ENCODE results near the gene NRP1.
"Not testable (repeated sequence)": the region's sequence is repeated elsewhere in the genome, so short reads cannot be mapped to it uniquely, and the experiment has no call there.

Gene NRP1

DNA sequence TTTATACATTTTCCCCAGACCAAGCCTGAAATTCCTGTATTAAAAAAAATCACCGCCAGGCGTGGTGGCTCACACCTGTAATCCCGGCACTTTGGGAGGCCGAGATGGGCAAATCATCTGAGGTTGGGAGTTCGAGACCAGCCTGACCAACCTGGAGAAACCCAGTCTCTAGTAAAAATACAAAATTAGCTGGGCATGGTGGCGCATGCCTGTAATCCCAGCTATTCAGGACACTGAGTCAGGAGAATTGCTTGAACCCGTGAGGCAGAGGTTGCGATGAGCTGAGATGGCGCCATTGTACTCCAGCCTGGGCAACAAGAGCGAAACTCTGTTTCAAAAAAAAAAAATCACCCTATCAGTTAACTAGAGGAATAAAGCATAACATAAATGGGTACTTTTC, 195.8 kb downstream of the NRP1 start:
- not testable (repeated sequence) for H3K4me1 ChIP-seq (ENCODE audit: control insufficient read depth in 1 of 2, insufficient read depth in 2 of 2, low read length in 2 of 2); H3K27me3 ChIP-seq (ENCODE audit: low read depth, low read length); H3K36me3 ChIP-seq (ENCODE audit: control insufficient read depth in 1 of 2, insufficient read depth in 2 of 2, low read length in 2 of 2); H3K4me3 ChIP-seq (ENCODE audit: low read depth in 1 of 2, low read length in 2 of 2); H3K9me3 ChIP-seq (ENCODE audit: control insufficient read depth in 1 of 2, low read length in 2 of 2); H3K27ac ChIP-seq (ENCODE audit: low read length)

DNA sequence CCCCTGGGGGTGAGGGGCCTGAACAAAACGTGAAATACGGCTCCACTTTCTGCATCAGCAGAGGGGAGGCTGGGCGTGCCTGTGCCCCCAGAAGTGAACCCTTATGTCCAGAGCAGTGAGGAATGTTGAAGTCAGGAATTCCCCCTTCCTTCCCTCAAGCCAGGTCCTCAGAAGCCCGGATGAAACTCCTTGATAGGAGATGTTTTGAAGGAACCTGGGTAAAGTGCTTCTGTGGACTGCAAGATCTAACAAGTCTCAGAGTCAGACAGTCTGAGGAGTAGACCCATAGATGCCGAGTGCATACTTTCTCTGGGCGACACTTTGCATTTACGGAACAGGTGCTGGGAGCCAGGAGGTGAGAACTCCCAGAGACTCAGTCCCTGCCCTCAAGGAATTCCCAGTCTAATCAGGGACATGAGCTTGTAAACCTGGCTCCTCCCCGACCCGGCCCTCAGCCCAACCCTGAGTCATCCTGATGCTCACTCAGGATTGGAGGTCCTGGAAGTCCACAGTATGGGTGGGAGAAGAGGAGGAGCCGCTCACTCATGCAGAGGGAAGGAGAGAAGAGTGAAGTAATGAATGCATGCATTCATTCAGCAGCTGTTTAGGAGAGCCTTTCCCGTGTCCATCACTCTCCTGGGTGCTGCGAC, 197.0 kb downstream of the NRP1 start:
- Histone ChIP-seq H3K4me1 (ENCODE audit: control insufficient read depth in 1 of 2, insufficient read depth in 2 of 2, low read length in 2 of 2) (peaks cover 3 to 5% of the 10 kb centered on the region in 2 donors), H3K4me3 (ENCODE audit: low read depth in 1 of 2, low read length in 2 of 2) (no peak overlapping the region), H3K9me3 (ENCODE audit: control insufficient read depth in 1 of 2, low read length in 2 of 2) (no peaks in the 10 kb centered on the region), H3K27me3 (ENCODE audit: low read depth, low read length) (no peaks in the 10 kb centered on the region), H3K36me3 (ENCODE audit: control insufficient read depth in 1 of 2, insufficient read depth in 2 of 2, low read length in 2 of 2) (no peaks in the 10 kb centered on the region), H3K27ac (ENCODE audit: low read length) (no peak overlapping the region)

DNA sequence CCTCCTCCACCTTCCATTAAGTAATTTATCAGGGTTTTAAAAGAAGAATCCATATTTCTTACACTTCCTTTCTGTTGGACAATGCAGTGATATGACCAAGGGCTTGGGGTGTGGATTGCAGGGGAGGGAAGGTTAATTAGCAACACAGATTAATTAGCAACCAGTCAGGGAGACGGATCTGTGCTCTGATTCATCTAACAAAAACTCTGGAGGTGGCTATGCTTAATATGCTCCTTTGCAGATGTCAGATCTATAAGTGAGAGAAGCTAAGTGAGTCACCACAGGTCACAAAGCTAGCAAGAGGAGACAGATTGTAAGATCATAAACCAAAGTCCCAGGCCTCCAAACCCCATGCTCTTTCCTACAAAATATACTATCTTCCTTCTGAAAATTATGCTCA, 197.7 kb downstream of the NRP1 start:
- Histone ChIP-seq H3K9me3 (ENCODE audit: control insufficient read depth in 1 of 2, low read length in 2 of 2) (no peaks in the 10 kb centered on the region), H3K27me3 (ENCODE audit: low read depth, low read length) (no peaks in the 10 kb centered on the region), H3K36me3 (ENCODE audit: control insufficient read depth in 1 of 2, insufficient read depth in 2 of 2, low read length in 2 of 2) (no peaks in the 10 kb centered on the region), H3K4me3 (ENCODE audit: low read depth in 1 of 2, low read length in 2 of 2) (no peak overlapping the region), H3K4me1 (ENCODE audit: control insufficient read depth in 1 of 2, insufficient read depth in 2 of 2, low read length in 2 of 2) (peaks cover 3 to 5% of the 10 kb centered on the region in 2 donors), H3K27ac (ENCODE audit: low read length) (peak overlapping the region; percentile 39)

DNA sequence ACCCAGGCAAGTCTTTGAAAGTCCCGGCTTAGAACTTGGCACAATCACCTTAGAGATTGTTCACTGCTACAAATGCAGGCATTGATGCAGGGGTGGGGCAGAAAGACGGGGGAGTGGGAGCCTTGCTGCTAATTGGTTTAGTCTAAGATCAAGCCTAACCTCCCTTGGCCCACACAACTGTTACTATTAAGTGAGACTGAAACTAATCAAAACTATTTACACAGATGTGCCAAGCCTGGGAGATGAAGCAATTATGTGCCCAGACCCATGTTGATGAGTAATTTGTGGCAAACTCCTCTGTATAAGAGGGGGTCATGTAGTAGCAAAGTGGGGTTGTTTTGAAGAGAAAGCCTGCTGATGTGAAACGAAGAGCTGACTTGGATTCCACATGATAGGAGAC, 198.2 kb downstream of the NRP1 start:
- Histone ChIP-seq H3K9me3 (ENCODE audit: control insufficient read depth in 1 of 2, low read length in 2 of 2) (no peaks in the 10 kb centered on the region), H3K27ac (ENCODE audit: low read length) (peak overlapping the region; percentile 39), H3K36me3 (ENCODE audit: control insufficient read depth in 1 of 2, insufficient read depth in 2 of 2, low read length in 2 of 2) (no peaks in the 10 kb centered on the region), H3K4me3 (ENCODE audit: low read depth in 1 of 2, low read length in 2 of 2) (no peak overlapping the region), H3K27me3 (ENCODE audit: low read depth, low read length) (no peaks in the 10 kb centered on the region), H3K4me1 (ENCODE audit: control insufficient read depth in 1 of 2, insufficient read depth in 2 of 2, low read length in 2 of 2) (peaks cover 3 to 5% of the 10 kb centered on the region in 2 donors)

DNA sequence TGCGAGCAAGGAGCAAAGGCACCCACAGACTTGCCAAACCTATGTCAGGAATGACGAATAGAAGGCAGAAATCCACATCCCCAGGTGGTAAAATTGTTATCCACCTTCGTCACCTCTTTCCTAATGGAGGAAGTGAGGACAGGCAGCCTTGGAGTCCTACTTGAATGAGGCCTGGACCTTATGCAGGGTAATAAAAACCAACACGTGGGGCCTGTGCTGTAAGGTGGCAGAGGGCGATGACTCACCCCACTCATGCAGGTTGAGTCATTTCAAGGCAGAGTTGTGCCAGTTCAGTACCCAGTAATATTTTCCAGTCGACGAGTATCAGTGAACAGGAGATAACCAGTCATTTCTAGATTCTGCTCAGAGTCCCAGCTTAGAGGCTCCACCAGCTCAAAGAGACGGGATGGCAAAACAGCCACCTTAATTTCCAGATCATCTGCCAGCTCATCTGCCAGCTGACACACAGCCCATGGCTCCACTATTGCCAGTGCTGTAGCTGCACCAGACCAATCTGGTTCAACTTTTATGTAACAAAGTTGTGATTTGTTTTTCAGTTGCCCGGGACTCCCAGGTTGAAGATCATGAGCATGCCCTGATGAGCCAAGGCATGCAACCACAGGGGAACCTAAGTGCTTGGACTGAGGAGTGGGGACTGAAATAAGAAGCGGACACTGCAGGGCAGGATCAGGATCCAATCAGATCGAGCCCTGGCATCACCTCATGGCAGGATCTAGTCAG, 200.3 kb downstream of the NRP1 start:
- H3K36me3 ChIP-seq (ENCODE audit: control insufficient read depth in 1 of 2, insufficient read depth in 2 of 2, low read length in 2 of 2) = peaks cover 0 to 6% of the 10 kb centered on the region in 2 donors
- no peak overlapping the region for H3K4me3 ChIP-seq (ENCODE audit: low read depth in 1 of 2, low read length in 2 of 2)
- H3K27ac ChIP-seq (ENCODE audit: low read length) = peak overlapping the region; percentile 61
- H3K27me3 ChIP-seq (ENCODE audit: low read depth, low read length) = no peaks in the 10 kb centered on the region
- H3K4me1 ChIP-seq (ENCODE audit: control insufficient read depth in 1 of 2, insufficient read depth in 2 of 2, low read length in 2 of 2) = peaks cover 1 to 5% of the 10 kb centered on the region in 2 donors
- H3K9me3 ChIP-seq (ENCODE audit: control insufficient read depth in 1 of 2, low read length in 2 of 2) = no peaks in the 10 kb centered on the region

DNA sequence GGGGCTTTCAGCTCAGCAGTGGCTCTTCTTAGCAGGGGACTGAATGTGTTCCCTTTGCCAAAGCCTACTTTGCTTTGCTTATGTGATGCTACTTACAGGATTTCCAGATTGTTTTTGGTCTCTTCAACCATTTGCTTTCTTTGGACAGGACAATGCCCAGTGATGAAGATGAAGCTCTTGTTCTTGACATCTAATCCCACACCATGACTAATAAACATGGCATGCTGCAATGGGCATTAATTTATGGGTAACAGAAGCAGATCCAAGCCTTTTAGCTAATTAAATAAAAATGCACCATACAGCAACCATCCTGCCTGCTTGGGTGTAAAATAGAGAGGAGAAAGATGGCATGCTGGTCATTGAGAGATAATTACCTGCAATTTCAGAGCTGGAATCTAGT, 200.9 kb downstream of the NRP1 start:
- Histone ChIP-seq H3K27me3 (ENCODE audit: low read depth, low read length) (no peaks in the 10 kb centered on the region), H3K9me3 (ENCODE audit: control insufficient read depth in 1 of 2, low read length in 2 of 2) (no peaks in the 10 kb centered on the region), H3K36me3 (ENCODE audit: control insufficient read depth in 1 of 2, insufficient read depth in 2 of 2, low read length in 2 of 2) (peaks cover 0 to 6% of the 10 kb centered on the region in 2 donors), H3K4me1 (ENCODE audit: control insufficient read depth in 1 of 2, insufficient read depth in 2 of 2, low read length in 2 of 2) (peaks cover 0 to 5% of the 10 kb centered on the region in 2 donors), H3K27ac (ENCODE audit: low read length) (peak overlapping the region; percentile 61), H3K4me3 (ENCODE audit: low read depth in 1 of 2, low read length in 2 of 2) (no peak overlapping the region)

DNA sequence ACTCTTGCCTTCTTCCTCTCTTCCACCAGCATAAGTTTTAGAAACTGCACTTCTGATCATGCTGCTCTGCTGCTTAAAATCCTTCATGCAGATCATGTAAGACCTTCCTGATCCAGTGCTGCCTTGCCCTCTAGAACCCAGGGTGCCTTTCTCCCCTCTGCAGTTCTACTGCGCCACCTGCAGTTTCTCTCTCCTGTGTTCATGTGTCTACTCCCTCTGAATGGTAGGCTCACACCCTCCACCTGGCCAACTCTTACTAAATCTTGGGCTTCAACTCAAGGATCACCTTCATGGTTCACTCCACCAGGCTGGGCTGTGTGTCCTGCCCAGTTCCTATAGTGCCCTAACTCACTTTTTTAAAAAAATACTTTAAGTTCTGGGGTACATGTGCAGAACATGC, 201.8 kb downstream of the NRP1 start:
- Histone ChIP-seq H3K4me1 (ENCODE audit: control insufficient read depth in 1 of 2, insufficient read depth in 2 of 2, low read length in 2 of 2) (peaks cover 0 to 5% of the 10 kb centered on the region in 2 donors), H3K27ac (ENCODE audit: low read length) (no peak overlapping the region), H3K36me3 (ENCODE audit: control insufficient read depth in 1 of 2, insufficient read depth in 2 of 2, low read length in 2 of 2) (peaks cover 0 to 6% of the 10 kb centered on the region in 2 donors), H3K27me3 (ENCODE audit: low read depth, low read length) (no peaks in the 10 kb centered on the region), H3K9me3 (ENCODE audit: control insufficient read depth in 1 of 2, low read length in 2 of 2) (no peaks in the 10 kb centered on the region), H3K4me3 (ENCODE audit: low read depth in 1 of 2, low read length in 2 of 2) (no peak overlapping the region)

DNA sequence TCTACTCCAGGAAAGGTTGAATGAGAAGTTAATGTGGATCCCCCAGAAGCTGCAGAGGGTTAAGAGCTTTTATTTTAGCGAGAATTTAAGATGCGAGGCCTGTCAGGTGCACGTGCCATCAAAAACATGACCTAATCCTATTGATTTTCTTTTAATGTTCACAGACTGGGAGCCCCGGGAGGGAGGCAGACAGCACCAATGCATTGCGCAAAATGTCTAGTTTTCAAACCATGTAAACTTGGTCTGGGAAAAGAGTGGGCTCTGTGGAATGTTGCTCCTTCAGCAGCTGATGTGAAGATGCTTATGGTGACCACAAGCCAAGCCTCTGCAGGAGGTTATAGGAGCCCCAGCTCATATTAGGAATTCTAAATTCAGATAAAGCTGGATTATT, 204.5 kb downstream of the NRP1 start:
- peaks cover 0 to 6% of the 10 kb centered on the region in 2 donors for H3K36me3 ChIP-seq (ENCODE audit: control insufficient read depth in 1 of 2, insufficient read depth in 2 of 2, low read length in 2 of 2)
- no peaks in the 10 kb centered on the region for H3K9me3 ChIP-seq (ENCODE audit: control insufficient read depth in 1 of 2, low read length in 2 of 2)
- H3K4me3 ChIP-seq (ENCODE audit: low read depth in 1 of 2, low read length in 2 of 2) = no peak overlapping the region
- no peak overlapping the region for H3K27ac ChIP-seq (ENCODE audit: low read length)
- H3K4me1 ChIP-seq (ENCODE audit: control insufficient read depth in 1 of 2, insufficient read depth in 2 of 2, low read length in 2 of 2) = peaks cover 0 to 5% of the 10 kb centered on the region in 2 donors
- no peaks in the 10 kb centered on the region for H3K27me3 ChIP-seq (ENCODE audit: low read depth, low read length)

DNA sequence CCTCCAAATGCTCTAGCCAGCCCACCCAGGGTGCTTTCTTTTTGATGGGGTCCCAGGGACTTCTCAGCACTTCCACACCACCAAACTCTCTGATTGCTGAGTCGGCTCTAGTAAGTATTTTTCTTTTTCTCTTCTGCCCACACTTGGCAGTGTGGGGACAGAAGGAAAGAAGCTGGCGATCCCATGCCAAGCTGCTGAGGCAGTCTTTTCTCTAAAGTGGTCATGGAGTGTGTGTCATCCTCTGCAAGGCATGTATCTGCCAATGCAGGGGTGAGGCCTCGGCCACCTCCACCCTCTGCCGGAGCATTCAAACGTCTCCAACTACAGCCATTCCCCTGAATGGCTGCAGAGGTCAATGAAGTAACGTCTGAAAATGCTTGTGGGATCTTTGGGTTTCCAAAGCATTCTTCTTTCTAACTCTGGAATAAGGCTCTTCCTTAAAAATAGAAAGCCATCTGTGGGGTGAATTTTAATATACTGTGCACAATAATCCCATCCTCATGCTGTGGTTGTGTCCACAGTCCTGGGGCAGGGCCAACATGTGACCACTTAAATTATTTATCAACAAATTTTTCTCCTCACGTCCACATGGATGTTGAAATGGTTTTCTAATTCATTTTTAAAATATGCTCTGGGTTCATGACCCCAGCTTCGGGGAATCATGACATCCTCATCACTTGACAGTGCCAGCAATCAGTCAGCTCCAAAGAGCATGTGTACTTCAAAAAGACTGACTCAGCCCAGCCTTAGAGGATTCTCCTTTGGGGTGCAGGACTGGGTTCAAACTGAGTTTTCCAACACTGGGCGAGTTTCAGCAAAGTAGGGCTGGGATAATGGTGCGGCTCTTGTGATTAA, 205.1 kb downstream of the NRP1 start:
- H3K4me3 ChIP-seq (ENCODE audit: low read depth in 1 of 2, low read length in 2 of 2) = no peak overlapping the region
- no peaks in the 10 kb centered on the region for H3K9me3 ChIP-seq (ENCODE audit: control insufficient read depth in 1 of 2, low read length in 2 of 2)
- H3K4me1 ChIP-seq (ENCODE audit: control insufficient read depth in 1 of 2, insufficient read depth in 2 of 2, low read length in 2 of 2) = peaks cover 0 to 5% of the 10 kb centered on the region in 2 donors
- peaks cover 0 to 6% of the 10 kb centered on the region in 2 donors for H3K36me3 ChIP-seq (ENCODE audit: control insufficient read depth in 1 of 2, insufficient read depth in 2 of 2, low read length in 2 of 2)
- H3K27me3 ChIP-seq (ENCODE audit: low read depth, low read length) = no peaks in the 10 kb centered on the region
- H3K27ac ChIP-seq (ENCODE audit: low read length) = no peak overlapping the region

DNA sequence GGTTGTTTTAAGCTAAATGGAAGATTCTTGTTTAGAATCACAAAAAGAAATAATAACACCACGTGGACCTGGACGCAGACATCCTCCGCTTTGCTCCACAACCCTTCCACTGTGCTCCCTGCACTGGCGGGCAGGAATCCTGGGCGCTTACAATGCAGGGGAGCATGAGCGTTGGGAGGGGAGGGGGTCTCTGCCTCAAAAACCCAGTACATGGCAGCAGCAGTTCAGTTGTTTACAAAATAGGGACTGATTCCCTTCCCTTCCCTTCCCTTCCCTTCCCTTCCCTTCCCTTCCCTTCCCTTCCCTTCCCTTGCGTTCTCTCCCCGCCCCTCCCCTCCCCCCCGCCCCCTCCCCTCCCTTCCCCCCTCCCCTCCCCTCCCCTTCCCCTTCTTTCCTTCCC, 206.8 kb downstream of the NRP1 start:
- no peaks in the 10 kb centered on the region for H3K27me3 ChIP-seq (ENCODE audit: low read depth, low read length)
- no peak overlapping the region for H3K27ac ChIP-seq (ENCODE audit: low read length)
- H3K4me3 ChIP-seq (ENCODE audit: low read depth in 1 of 2, low read length in 2 of 2) = no peak overlapping the region
- H3K36me3 ChIP-seq (ENCODE audit: control insufficient read depth in 1 of 2, insufficient read depth in 2 of 2, low read length in 2 of 2) = peaks cover 0 to 6% of the 10 kb centered on the region in 2 donors
- H3K4me1 ChIP-seq (ENCODE audit: control insufficient read depth in 1 of 2, insufficient read depth in 2 of 2, low read length in 2 of 2) = peaks cover under 1% of the 10 kb centered on the region in 2 donors
- H3K9me3 ChIP-seq (ENCODE audit: control insufficient read depth in 1 of 2, low read length in 2 of 2) = no peaks in the 10 kb centered on the region

Data from muscle layer of duodenum (tissue), 2 donors.